HG02938 (cell line): ENCODE measurements around the gene EP400.

ENCODE experiments used
- ATAC-seq: cut with Tn5 transposase; IDR thresholded peaks from one replicate; pipeline ENCODE4 v1.9.1; 2021; ENCODE audit warnings: mild to moderate bottlenecking, moderate library complexity; ENCODE audit not compliant: unreplicated experiment

Gene EP400

GRCh38 chr12:132111654-132112304, 162.0 kb downstream of the EP400 start:
- ATAC-seq: no peak

GRCh38 chr12:132114667-132115066, 164.9 kb downstream of the EP400 start:
- no peak for ATAC-seq

GRCh38 chr12:132115500-132115899, 165.8 kb downstream of the EP400 start:
- ATAC-seq: no peak

GRCh38 chr12:132116709-132117557, 167.2 kb downstream of the EP400 start:
- ATAC-seq: no peak

- no peak for ATAC-seq
Measured at GRCh38 chr12:132117558-132117875, 167.8 kb downstream of the EP400 start.

- no peak for ATAC-seq
Measured at GRCh38 chr12:132118876-132119275, 169.1 kb downstream of the EP400 start.

- ATAC-seq: no peak
Measured at GRCh38 chr12:132121283-132121682, 171.5 kb downstream of the EP400 start.

GRCh38 chr12:132123970-132124765, 174.4 kb downstream of the EP400 start:
- no peak for ATAC-seq

GRCh38 chr12:132124766-132125425, 175.2 kb downstream of the EP400 start:
- no peak for ATAC-seq

GRCh38 chr12:132125736-132126135, 176.0 kb downstream of the EP400 start:
- no peak for ATAC-seq

- ATAC-seq: no peak
Measured at GRCh38 chr12:132127041-132127440, 177.3 kb downstream of the EP400 start.

GRCh38 chr12:132129007-132129406, 179.3 kb downstream of the EP400 start:
- no peak for ATAC-seq

- no peak for ATAC-seq
Measured at GRCh38 chr12:132130690-132131089, 180.9 kb downstream of the EP400 start.
